Suprapubic skin (tissue), 4 donors: ENCODE measurements around the gene LOC101059915.
"Not testable (repeated sequence)": the region's sequence is repeated elsewhere in the genome, so short reads cannot be mapped to it uniquely, and the experiment has no call there.

Experiments used
- DNase-seq, 2 donors: peaks; one replicate each; pipeline ENCODE4 v3.0.0-alpha.2; 2019; ENCODE audit warnings: low spot score in 2 of 2
- H3K27ac ChIP-seq: fragments of 200-600 bp; sonication (generic); one replicate; pipeline ENCODE4 v1.5.1; 2019
- H3K27me3 ChIP-seq: fragments of 200-600 bp; sonication (generic); one replicate; pipeline ENCODE4 v1.5.1; 2019
- H3K36me3 ChIP-seq: fragments of 200-600 bp; sonication (generic); one replicate; pipeline ENCODE4 v1.5.1; 2019
- H3K4me1 ChIP-seq: fragments of 200-600 bp; sonication (generic); one replicate; pipeline ENCODE4 v1.5.1; 2019
- H3K4me3 ChIP-seq: fragments of 200-600 bp; sonication (generic); one replicate; pipeline ENCODE4 v1.5.1; 2019; ENCODE audit warnings: mild to moderate bottlenecking
- H3K9me3 ChIP-seq: fragments of 200-600 bp; sonication (generic); one replicate; pipeline ENCODE4 v1.5.1; 2019
- EP300 ChIP-seq: sonication (generic); formaldehyde crosslinking; IDR thresholded peaks from one replicate; pipeline ENCODE4 v1.6.1; 2017; ENCODE audit warnings: antibody characterized with exemption
- POLR2A ChIP-seq, 2 donors: fragments of 450-650 bp; IDR thresholded peaks; one replicate each; pipeline ENCODE4 v1.6.1; 2017; ENCODE audit warnings: antibody characterized with exemption in 2 of 2, mild to moderate bottlenecking in 2 of 2, moderate library complexity in 2 of 2
- POLR2AphosphoS5 ChIP-seq, 3 donors: sonication (generic); formaldehyde crosslinking; IDR thresholded peaks; one replicate each; pipeline ENCODE4 v1.6.1; 2017; ENCODE audit warnings: antibody characterized with exemption in 3 of 3
- WGBS: methylation state at CpG from one replicate; pipeline ENCODE4 v1.1.5; 2018; 5-methylcytosine and 5-hydroxymethylcytosine counted together
- TF ChIP-seq, protein P1 (sequence below), 2 donors: fragments of 200-600 bp in 1 of 2; fragments of 450-650 bp in 1 of 2; sonication (generic) in 1 of 2; IDR thresholded peaks; one replicate each; pipeline ENCODE4 v1.5.1; 2016 to 2019; ENCODE audit warnings: antibody characterized with exemption in 2 of 2, mild to moderate bottlenecking in 1 of 2, moderate library complexity in 1 of 2

LOC101059915 gene

DNA sequence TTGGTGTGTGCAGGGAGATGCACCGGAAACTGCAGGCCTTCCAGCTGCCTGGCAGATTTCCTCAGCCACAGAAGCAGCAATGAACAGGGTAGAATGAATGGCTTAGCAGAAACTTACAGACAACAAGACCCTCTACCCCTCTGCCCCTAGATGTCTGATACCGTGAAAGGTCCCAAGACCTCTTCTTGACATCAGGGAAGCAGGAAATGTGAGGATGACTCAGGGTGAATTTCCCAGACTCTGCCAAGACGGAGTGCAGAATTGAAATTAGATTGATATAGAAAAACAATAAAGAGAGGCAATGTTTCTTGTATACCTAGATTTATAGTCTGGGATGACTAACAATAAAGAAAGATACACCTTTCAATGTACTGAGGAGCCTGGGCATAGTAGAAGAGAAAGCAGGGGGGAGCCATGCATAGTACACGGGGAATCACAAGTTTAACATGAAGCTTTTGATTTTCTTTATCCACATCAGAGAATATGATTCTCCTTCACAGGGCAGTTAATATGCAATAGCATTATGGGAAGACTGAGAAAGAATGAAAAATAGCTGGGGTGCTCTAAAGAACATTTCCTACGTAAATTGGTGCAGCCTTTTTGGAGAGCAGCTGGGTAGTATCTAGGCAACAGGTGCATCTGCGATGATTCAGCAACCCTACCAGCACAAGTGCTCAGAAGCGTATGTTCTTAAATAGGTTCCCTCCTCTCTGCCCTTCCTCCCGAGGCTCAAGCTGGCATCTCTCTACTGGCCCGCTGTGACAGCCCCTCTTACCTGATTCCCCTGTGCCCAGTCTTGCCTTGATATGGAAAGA is 30.7 kb upstream of the LOC101059915 start:
- no peaks in the 10 kb centered on the region for H3K27me3 ChIP-seq
- 79% methylated on average over 9 of the region's 9 CpGs for WGBS
- H3K4me1 ChIP-seq = no peaks in the 10 kb centered on the region
- TF ChIP-seq, protein P1, sequence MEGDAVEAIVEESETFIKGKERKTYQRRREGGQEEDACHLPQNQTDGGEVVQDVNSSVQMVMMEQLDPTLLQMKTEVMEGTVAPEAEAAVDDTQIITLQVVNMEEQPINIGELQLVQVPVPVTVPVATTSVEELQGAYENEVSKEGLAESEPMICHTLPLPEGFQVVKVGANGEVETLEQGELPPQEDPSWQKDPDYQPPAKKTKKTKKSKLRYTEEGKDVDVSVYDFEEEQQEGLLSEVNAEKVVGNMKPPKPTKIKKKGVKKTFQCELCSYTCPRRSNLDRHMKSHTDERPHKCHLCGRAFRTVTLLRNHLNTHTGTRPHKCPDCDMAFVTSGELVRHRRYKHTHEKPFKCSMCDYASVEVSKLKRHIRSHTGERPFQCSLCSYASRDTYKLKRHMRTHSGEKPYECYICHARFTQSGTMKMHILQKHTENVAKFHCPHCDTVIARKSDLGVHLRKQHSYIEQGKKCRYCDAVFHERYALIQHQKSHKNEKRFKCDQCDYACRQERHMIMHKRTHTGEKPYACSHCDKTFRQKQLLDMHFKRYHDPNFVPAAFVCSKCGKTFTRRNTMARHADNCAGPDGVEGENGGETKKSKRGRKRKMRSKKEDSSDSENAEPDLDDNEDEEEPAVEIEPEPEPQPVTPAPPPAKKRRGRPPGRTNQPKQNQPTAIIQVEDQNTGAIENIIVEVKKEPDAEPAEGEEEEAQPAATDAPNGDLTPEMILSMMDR (IDR thresholded peaks at IDR 0.05) = no peak
- TF ChIP-seq POLR2AphosphoS5 (IDR thresholded peaks at IDR 0.05) (no peak), POLR2A (IDR thresholded peaks at IDR 0.05) (no peak), EP300 (no peak)
- H3K9me3 ChIP-seq = no peaks in the 10 kb centered on the region
- no peak overlapping the region for H3K27ac ChIP-seq
- no peak overlapping the region for H3K4me3 ChIP-seq
- no peak for DNase-seq
- no peaks in the 10 kb centered on the region for H3K36me3 ChIP-seq

DNA sequence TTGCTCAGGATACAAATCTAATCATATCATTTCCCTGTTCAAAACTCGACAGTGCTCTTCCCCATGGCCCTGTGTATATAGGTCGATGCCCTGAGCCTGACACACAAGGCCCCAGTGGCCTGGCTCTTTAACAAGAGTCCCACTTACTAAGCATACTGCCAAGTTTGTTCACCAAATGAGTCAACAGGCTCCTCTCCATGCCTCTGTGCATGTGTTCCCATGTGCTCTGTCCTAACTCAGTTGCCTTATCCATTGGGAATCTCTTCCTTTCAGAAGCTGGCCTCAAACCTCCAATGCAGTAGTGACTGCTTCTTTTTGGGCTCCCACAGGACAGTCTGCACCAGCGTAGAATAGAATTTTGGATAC is 30.1 kb upstream of the LOC101059915 start:
- Histone ChIP-seq H3K4me3 (no peak overlapping the region), H3K4me1 (no peaks in the 10 kb centered on the region), H3K9me3 (no peaks in the 10 kb centered on the region), H3K36me3 (no peaks in the 10 kb centered on the region), H3K27ac (no peak overlapping the region), H3K27me3 (no peaks in the 10 kb centered on the region)
- TF ChIP-seq, protein P1 (IDR thresholded peaks at IDR 0.05) = no peak
- TF ChIP-seq POLR2AphosphoS5 (IDR thresholded peaks at IDR 0.05) = no peak
- TF ChIP-seq EP300 = no peak
- TF ChIP-seq POLR2A (IDR thresholded peaks at IDR 0.05) = no peak
- no peak for DNase-seq
- 75% methylated on average over 3 of the region's 3 CpGs for WGBS

DNA sequence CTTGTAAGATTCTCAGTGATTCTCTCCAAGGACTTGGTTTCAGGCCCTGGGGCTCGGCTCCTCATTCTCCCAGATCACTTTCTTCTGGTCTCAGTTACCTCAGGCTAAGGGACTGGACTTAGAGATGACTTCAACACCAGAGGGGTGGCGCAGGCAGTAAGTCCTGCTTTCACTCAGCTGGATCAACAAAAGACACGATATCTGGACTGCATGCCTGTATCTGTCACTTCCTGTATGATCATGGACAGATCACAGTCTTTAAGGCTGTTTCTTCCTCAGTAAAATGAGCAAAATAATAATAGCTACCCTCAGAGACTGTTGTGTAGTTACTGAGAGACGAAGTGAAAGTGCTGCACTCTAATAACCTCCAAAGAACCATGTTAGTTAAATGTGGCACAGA is 29.5 kb upstream of the LOC101059915 start:
- no peak overlapping the region for H3K27ac ChIP-seq
- no peaks in the 10 kb centered on the region for H3K4me1 ChIP-seq
- no peaks in the 10 kb centered on the region for H3K27me3 ChIP-seq
- no peaks in the 10 kb centered on the region for H3K9me3 ChIP-seq
- TF ChIP-seq, protein P1 (IDR thresholded peaks at IDR 0.05) = no peak
- no peak for TF ChIP-seq EP300
- TF ChIP-seq POLR2A (IDR thresholded peaks at IDR 0.05) = no peak
- no peak for TF ChIP-seq POLR2AphosphoS5 (IDR thresholded peaks at IDR 0.05)
- no peak for DNase-seq
- H3K4me3 ChIP-seq = no peak overlapping the region
- H3K36me3 ChIP-seq = no peaks in the 10 kb centered on the region
- 57% methylated on average over 4 of the region's 4 CpGs for WGBS

DNA sequence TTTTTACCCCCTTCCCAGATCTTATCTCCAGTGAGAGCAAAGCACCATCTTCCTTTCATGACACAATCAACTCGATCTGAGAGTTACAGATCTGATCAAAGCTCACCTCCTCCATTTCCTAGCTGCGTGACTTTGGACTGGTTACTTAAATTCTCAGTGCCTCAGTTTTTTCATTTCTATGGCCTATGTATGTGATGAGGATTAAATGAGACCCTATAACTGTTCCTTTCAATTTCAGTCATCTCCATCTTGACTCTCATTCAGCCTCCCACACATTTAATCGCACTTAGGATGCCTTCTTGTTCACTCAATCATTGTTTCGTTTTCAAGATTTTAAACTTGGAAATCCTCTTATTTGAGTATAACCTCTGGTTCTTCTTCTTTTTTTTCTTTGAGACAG is 28.9 kb upstream of the LOC101059915 start:
- no peaks in the 10 kb centered on the region for H3K9me3 ChIP-seq
- H3K4me3 ChIP-seq = no peak overlapping the region
- no peak overlapping the region for H3K27ac ChIP-seq
- no peaks in the 10 kb centered on the region for H3K4me1 ChIP-seq
- H3K27me3 ChIP-seq = no peaks in the 10 kb centered on the region
- H3K36me3 ChIP-seq = no peaks in the 10 kb centered on the region
- 76% methylated on average over 4 of the region's 4 CpGs for WGBS
- no peak for TF ChIP-seq EP300
- no peak for TF ChIP-seq POLR2A (IDR thresholded peaks at IDR 0.05)
- TF ChIP-seq, protein P1 (IDR thresholded peaks at IDR 0.05) = no peak
- no peak for TF ChIP-seq POLR2AphosphoS5 (IDR thresholded peaks at IDR 0.05)
- DNase-seq = no peak

DNA sequence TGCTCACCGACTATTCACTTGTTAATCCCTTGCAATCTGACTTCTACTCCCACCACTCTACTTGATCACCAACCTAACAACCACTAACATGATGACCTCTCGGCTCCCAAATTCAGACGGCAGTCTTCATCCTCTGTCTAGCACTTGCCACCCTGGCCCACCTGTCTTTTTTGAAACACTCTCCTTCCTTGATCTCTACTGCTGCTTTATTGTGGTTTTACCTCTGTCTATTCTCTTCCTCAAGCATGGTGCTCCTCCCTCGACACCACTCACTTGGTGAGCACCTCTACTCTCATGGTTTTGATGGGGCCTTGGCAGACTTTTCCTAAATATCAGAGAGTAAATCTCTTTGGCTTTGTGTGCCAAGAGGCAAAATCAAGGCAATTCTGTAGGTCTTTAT is 27.3 kb upstream of the LOC101059915 start:
- Histone ChIP-seq H3K4me3 (no peak overlapping the region), H3K9me3 (no peaks in the 10 kb centered on the region), H3K4me1 (no peaks in the 10 kb centered on the region), H3K27me3 (no peaks in the 10 kb centered on the region), H3K36me3 (no peaks in the 10 kb centered on the region), H3K27ac (no peak overlapping the region)
- TF ChIP-seq POLR2AphosphoS5 (IDR thresholded peaks at IDR 0.05) (no peak), POLR2A (IDR thresholded peaks at IDR 0.05) (no peak), EP300 (no peak)
- TF ChIP-seq, protein P1 (IDR thresholded peaks at IDR 0.05) = no peak
- no peak for DNase-seq
- WGBS = 83% methylated on average over 4 of the region's 4 CpGs

DNA sequence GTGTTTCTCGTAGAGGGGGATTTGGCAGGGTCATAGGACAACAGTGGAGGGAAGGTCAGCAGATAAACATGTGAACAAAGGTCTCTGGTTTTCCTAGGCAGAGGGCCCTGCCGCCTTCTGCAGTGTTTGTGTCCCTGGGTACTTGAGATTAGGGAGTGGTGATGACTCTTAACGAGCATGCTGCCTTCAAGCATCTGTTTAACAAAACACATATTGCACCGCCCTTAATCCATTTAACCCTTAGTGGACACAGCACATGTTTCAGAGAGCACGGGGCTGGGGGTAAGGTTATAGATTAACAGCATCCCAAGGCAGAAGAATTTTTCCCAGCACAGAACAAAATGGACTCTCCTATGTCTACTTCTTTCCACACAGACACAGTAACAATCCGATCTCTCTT is 22.9 kb upstream of the LOC101059915 start:
- DNase-seq, H3K27ac ChIP-seq, H3K27me3 ChIP-seq, H3K36me3 ChIP-seq, H3K4me3 ChIP-seq, H3K4me1 ChIP-seq, H3K9me3 ChIP-seq: not testable (repeated sequence)
- 63% methylated on average over 6 of the region's 6 CpGs for WGBS
